IgD-negative memory B cell (primary cell): ENCODE data around the gene SLC44A1. TPM values are rescaled to one million over a fixed set of nuclear protein-coding genes. Genes with fewer than 3 reads are reported as not detected.
A peak's percentile ranks its signal among the peaks of the same experiment; 100 is the strongest.

ENCODE experiments used
- H3K27ac Mint-ChIP-seq, 3 donors: one replicate each; pipeline ENCODE4 v1.8.0; 2020 to 2022; ENCODE audit warnings: mild to moderate bottlenecking in 3 of 3, mixed read lengths in 3 of 3, moderate library complexity in 1 of 3
- H3K27me3 Mint-ChIP-seq: one replicate; pipeline ENCODE4 v1.8.0; 2021; ENCODE audit warnings: mixed read lengths
- H3K36me3 Mint-ChIP-seq: one replicate; pipeline ENCODE4 v1.8.0; 2020; ENCODE audit warnings: mild to moderate bottlenecking, mixed read lengths
- H3K4me1 Mint-ChIP-seq, 3 donors: one replicate each; pipeline ENCODE4 v1.8.0; 2020 to 2022; ENCODE audit warnings: mixed read lengths in 3 of 3, mild to moderate bottlenecking in 1 of 3
- H3K4me3 Mint-ChIP-seq, 4 donors: one replicate each; pipeline ENCODE4 v1.8.0; 2020 to 2022; ENCODE audit warnings: mild to moderate bottlenecking in 4 of 4, mixed read lengths in 4 of 4, moderate library complexity in 3 of 4
- H3K9me3 Mint-ChIP-seq, 3 donors: one replicate each; pipeline ENCODE4 v1.8.0; 2020 to 2021; ENCODE audit warnings: mixed read lengths in 3 of 3, mild to moderate bottlenecking in 1 of 3
- polyA plus RNA-seq: library from polyadenylated mRNA; unstranded; fragments of 300-500 nt; fragmentation: Illumina TruSeq; gene quantifications from one replicate; pipeline ENCODE4 v1.2.3, GENCODE V29; 2021

The SLC44A1 gene
- polyA plus RNA-seq = 12.1 TPM

- Mint-ChIP-seq H3K9me3 (no peaks in the 10 kb centered on the region), H3K4me1 (peaks cover 9 to 21% (median 19%) of the 10 kb centered on the region in 3 donors), H3K4me3 (peak within 1 kb of the TSS; percentile 91 to 98 (median 96)), H3K27me3 (peaks cover 12% of the 10 kb centered on the region), H3K27ac (peak within 1 kb of the TSS; percentile 83 to 92 (median 91)), H3K36me3 (peaks cover 2% of the 10 kb centered on the region)
These were observed at the start of gene SLC44A1 for GRCh38 chr9:105244003-105244733. Gene SLC44A1 (plus strand): TSS chr9:105244651. CDS start chr9:105244869, 218 bp downstream.

- Mint-ChIP-seq H3K27me3 (peaks cover 3% of the 10 kb centered on the region), H3K9me3 (no peaks in the 10 kb centered on the region), H3K4me1 (no peaks in the 10 kb centered on the region), H3K4me3 (no peak overlapping the region), H3K27ac (no peak overlapping the region), H3K36me3 (no peaks in the 10 kb centered on the region)
These were observed 49.2 kb upstream of the SLC44A1 start for GRCh38 chr9:105195259-105195658.

GRCh38 chr9:105198023-105198422, 46.4 kb upstream of the SLC44A1 start:
- Mint-ChIP-seq H3K27me3 (peaks cover 3% of the 10 kb centered on the region), H3K27ac (no peak overlapping the region), H3K9me3 (no peaks in the 10 kb centered on the region), H3K36me3 (no peaks in the 10 kb centered on the region), H3K4me3 (no peak overlapping the region), H3K4me1 (no peaks in the 10 kb centered on the region)

- no peak overlapping the region for H3K4me3 Mint-ChIP-seq
- no peaks in the 10 kb centered on the region for H3K36me3 Mint-ChIP-seq
- no peak overlapping the region for H3K27ac Mint-ChIP-seq
- H3K9me3 Mint-ChIP-seq = no peaks in the 10 kb centered on the region
- H3K27me3 Mint-ChIP-seq = peaks cover 3% of the 10 kb centered on the region
- H3K4me1 Mint-ChIP-seq = no peaks in the 10 kb centered on the region
These were observed 45.6 kb upstream of the SLC44A1 start for GRCh38 chr9:105198865-105199264.

GRCh38 chr9:105204416-105204815, 40.0 kb upstream of the SLC44A1 start:
- Mint-ChIP-seq H3K27ac (no peak overlapping the region), H3K36me3 (no peaks in the 10 kb centered on the region), H3K27me3 (no peaks in the 10 kb centered on the region), H3K4me1 (no peaks in the 10 kb centered on the region), H3K4me3 (no peak overlapping the region), H3K9me3 (no peaks in the 10 kb centered on the region)

- Mint-ChIP-seq H3K27me3 (no peaks in the 10 kb centered on the region), H3K4me1 (no peaks in the 10 kb centered on the region), H3K36me3 (no peaks in the 10 kb centered on the region), H3K27ac (no peak overlapping the region), H3K9me3 (no peaks in the 10 kb centered on the region), H3K4me3 (no peak overlapping the region)
These were observed 38.5 kb upstream of the SLC44A1 start for GRCh38 chr9:105205787-105206495.

GRCh38 chr9:105206496-105206820, 38.0 kb upstream of the SLC44A1 start:
- H3K27me3 Mint-ChIP-seq = no peaks in the 10 kb centered on the region
- no peak overlapping the region for H3K4me3 Mint-ChIP-seq
- no peaks in the 10 kb centered on the region for H3K36me3 Mint-ChIP-seq
- H3K27ac Mint-ChIP-seq = no peak overlapping the region
- H3K9me3 Mint-ChIP-seq = no peaks in the 10 kb centered on the region
- no peaks in the 10 kb centered on the region for H3K4me1 Mint-ChIP-seq

- H3K36me3 Mint-ChIP-seq = no peaks in the 10 kb centered on the region
- H3K4me1 Mint-ChIP-seq = no peaks in the 10 kb centered on the region
- no peak overlapping the region for H3K27ac Mint-ChIP-seq
- H3K9me3 Mint-ChIP-seq = no peaks in the 10 kb centered on the region
- H3K27me3 Mint-ChIP-seq = no peaks in the 10 kb centered on the region
- H3K4me3 Mint-ChIP-seq = no peak overlapping the region
These were observed 37.4 kb upstream of the SLC44A1 start for GRCh38 chr9:105206821-105207699.

- H3K4me3 Mint-ChIP-seq = no peak overlapping the region
- H3K27ac Mint-ChIP-seq = no peak overlapping the region
- no peaks in the 10 kb centered on the region for H3K36me3 Mint-ChIP-seq
- H3K27me3 Mint-ChIP-seq = no peaks in the 10 kb centered on the region
- H3K4me1 Mint-ChIP-seq = peaks cover 0 to 2% (median 0%) of the 10 kb centered on the region in 3 donors
- H3K9me3 Mint-ChIP-seq = peaks cover 0 to 3% (median 0%) of the 10 kb centered on the region in 3 donors
These were observed 27.8 kb upstream of the SLC44A1 start for GRCh38 chr9:105216440-105217178.

GRCh38 chr9:105218673-105219072, 25.8 kb upstream of the SLC44A1 start:
- Mint-ChIP-seq H3K4me1 (peaks cover 0 to 2% (median 0%) of the 10 kb centered on the region in 3 donors), H3K27ac (no peak overlapping the region), H3K9me3 (peaks cover 4 to 8% (median 6%) of the 10 kb centered on the region in 3 donors), H3K4me3 (no peak overlapping the region), H3K27me3 (no peaks in the 10 kb centered on the region), H3K36me3 (no peaks in the 10 kb centered on the region)

GRCh38 chr9:105219291-105219805, 25.1 kb upstream of the SLC44A1 start:
- Mint-ChIP-seq H3K27me3 (no peaks in the 10 kb centered on the region), H3K4me1 (peaks cover 0 to 2% (median 0%) of the 10 kb centered on the region in 3 donors), H3K36me3 (no peaks in the 10 kb centered on the region), H3K4me3 (no peak overlapping the region), H3K9me3 (peaks cover 9 to 15% (median 11%) of the 10 kb centered on the region in 3 donors), H3K27ac (no peak overlapping the region)

GRCh38 chr9:105220451-105220850, 24.0 kb upstream of the SLC44A1 start:
- peaks cover 0 to 2% (median 0%) of the 10 kb centered on the region in 3 donors for H3K4me1 Mint-ChIP-seq
- peaks cover 11 to 23% (median 11%) of the 10 kb centered on the region in 3 donors for H3K9me3 Mint-ChIP-seq
- H3K27me3 Mint-ChIP-seq = peaks cover 2% of the 10 kb centered on the region
- no peaks in the 10 kb centered on the region for H3K36me3 Mint-ChIP-seq
- no peak overlapping the region for H3K27ac Mint-ChIP-seq
- no peak overlapping the region for H3K4me3 Mint-ChIP-seq

GRCh38 chr9:105223544-105224140, 20.8 kb upstream of the SLC44A1 start:
- peak overlapping the region in 1 of 3 donors; percentile 20 for H3K27ac Mint-ChIP-seq
- peaks cover 3% of the 10 kb centered on the region for H3K27me3 Mint-ChIP-seq
- peaks cover 11 to 23% (median 13%) of the 10 kb centered on the region in 3 donors for H3K9me3 Mint-ChIP-seq
- no peak overlapping the region for H3K4me3 Mint-ChIP-seq
- no peaks in the 10 kb centered on the region for H3K4me1 Mint-ChIP-seq
- H3K36me3 Mint-ChIP-seq = no peaks in the 10 kb centered on the region

GRCh38 chr9:105226055-105226454, 18.4 kb upstream of the SLC44A1 start:
- no peaks in the 10 kb centered on the region for H3K36me3 Mint-ChIP-seq
- peaks cover 11 to 23% (median 14%) of the 10 kb centered on the region in 3 donors for H3K9me3 Mint-ChIP-seq
- no peaks in the 10 kb centered on the region for H3K4me1 Mint-ChIP-seq
- no peak overlapping the region for H3K27ac Mint-ChIP-seq
- no peak overlapping the region for H3K4me3 Mint-ChIP-seq
- H3K27me3 Mint-ChIP-seq = peaks cover 4% of the 10 kb centered on the region
